NCI-H510A treated with DMSO at 0.1 percent for 48 hours (cell line): ENCODE results near the gene EN2.
"Not testable (repeated sequence)": the region's sequence is repeated elsewhere in the genome, so short reads cannot be mapped to it uniquely, and the experiment has no call there.

Source experiments
- DNase-seq: peaks from one replicate; lab custom pipeline; 2025; lab: John Stamatoyannopoulos, UW

Gene EN2

GRCh38 chr7:155425887-155426286 lies 32.0 kb upstream of the EN2 start:
- no peak for DNase-seq

- DNase-seq = no peak
Observed at GRCh38 chr7:155426543-155427410, 31.2 kb upstream of the EN2 start.

GRCh38 chr7:155427411-155428038 lies 30.4 kb upstream of the EN2 start:
- DNase-seq = no peak

GRCh38 chr7:155428171-155428834 lies 29.6 kb upstream of the EN2 start:
- DNase-seq = no peak

- no peak for DNase-seq
Observed at GRCh38 chr7:155429651-155430050, 28.3 kb upstream of the EN2 start.

GRCh38 chr7:155430606-155431005 lies 27.3 kb upstream of the EN2 start:
- DNase-seq = no peak

- no peak for DNase-seq
Observed at GRCh38 chr7:155431231-155431630, 26.7 kb upstream of the EN2 start.

- no peak for DNase-seq
Observed at GRCh38 chr7:155431711-155432110, 26.2 kb upstream of the EN2 start.

- no peak for DNase-seq
Observed at GRCh38 chr7:155435110-155435509, 22.8 kb upstream of the EN2 start.

- DNase-seq = no peak
Observed at GRCh38 chr7:155437836-155438235, 20.1 kb upstream of the EN2 start.

GRCh38 chr7:155438777-155439176 lies 19.2 kb upstream of the EN2 start:
- no peak for DNase-seq

- DNase-seq = no peak
Observed at GRCh38 chr7:155439311-155440017, 18.5 kb upstream of the EN2 start.

GRCh38 chr7:155440018-155440410 lies 17.9 kb upstream of the EN2 start:
- no peak for DNase-seq

GRCh38 chr7:155441856-155442255 lies 16.1 kb upstream of the EN2 start:
- DNase-seq = no peak

- no peak for DNase-seq
Observed at GRCh38 chr7:155444746-155445145, 13.2 kb upstream of the EN2 start.

- not testable (repeated sequence) for DNase-seq
Observed at GRCh38 chr7:155445606-155446005, 12.3 kb upstream of the EN2 start.

GRCh38 chr7:155447603-155448002 lies 10.3 kb upstream of the EN2 start:
- DNase-seq = no peak

- DNase-seq = no peak
Observed at GRCh38 chr7:155448632-155449007, 9.3 kb upstream of the EN2 start.

GRCh38 chr7:155449008-155449868 lies 8.7 kb upstream of the EN2 start:
- no peak for DNase-seq

- DNase-seq = no peak
Observed at GRCh38 chr7:155449869-155450557, 7.9 kb upstream of the EN2 start.

- no peak for DNase-seq
Observed at GRCh38 chr7:155450558-155450969, 7.4 kb upstream of the EN2 start.
